ENCODE results near the gene TOMM40. TPM values are rescaled to one million over a fixed set of nuclear protein-coding genes. Genes with fewer than 3 reads are reported as not detected.

Gene TOMM40
- total and polyA plus RNA-seq, 7 donors = 42.3 to 330 (median 69.7) TPM

- intact Hi-C loops (cut with DNase I) = loop anchor here in 1 of 2 donors (10.0 kb wide), 2 partner anchors 122 to 272 kb away; no protein-coding TSS in a partner anchor
- H3K27me3 ChIP-seq (ENCODE audit: insufficient read depth in 3 of 3, low read length in 2 of 3) = no peaks in the 10 kb centered on the region
- H3K4me1 ChIP-seq = no peaks in the 10 kb centered on the region
- 3 to 10% (median 3%) methylated on average over 26 to 51 of the region's 51 CpGs for WGBS, 3 donors
- H3K9me3 ChIP-seq = no peaks in the 10 kb centered on the region
- no peak for TF ChIP-seq CTCF (IDR thresholded peaks at IDR 0.05)
- H3K27ac ChIP-seq = peak overlapping the region; percentile 83
- ATAC-seq = no peak
- peak overlapping the region; percentile 78 for H3K4me3 ChIP-seq
- DNase-seq = peak; percentile 40 to 66
- H3K36me3 ChIP-seq (ENCODE audit: insufficient read depth in 1 of 2, low read depth in 1 of 2) = no peaks in the 10 kb centered on the region
Measured at GRCh38 chr19:44846455-44847143, 44.5 kb upstream of the TOMM40 start.

- Histone ChIP-seq H3K36me3 (ENCODE audit: insufficient read depth in 1 of 2, low read depth in 1 of 2) (no peaks in the 10 kb centered on the region), H3K27ac (peak overlapping the region; percentile 83), H3K27me3 (ENCODE audit: insufficient read depth in 3 of 3, low read length in 2 of 3) (no peaks in the 10 kb centered on the region), H3K4me1 (no peaks in the 10 kb centered on the region), H3K9me3 (no peaks in the 10 kb centered on the region), H3K4me3 (peak overlapping the region; percentile 78)
- no peak for TF ChIP-seq CTCF (IDR thresholded peaks at IDR 0.05)
- WGBS, 3 donors = 10 to 23% (median 17%) methylated on average over 45 to 47 of the region's 47 CpGs
- intact Hi-C loops (cut with DNase I) = loop anchor here in 1 of 2 donors (10.0 kb wide), 2 partner anchors 123 to 273 kb away; no protein-coding TSS in a partner anchor
- DNase-seq (peak; percentile 69 to 72), ATAC-seq (no peak)
Measured at GRCh38 chr19:44847144-44848035, 43.7 kb upstream of the TOMM40 start.

- Histone ChIP-seq H3K4me1 (no peaks in the 10 kb centered on the region), H3K27me3 (ENCODE audit: insufficient read depth in 3 of 3, low read length in 2 of 3) (no peaks in the 10 kb centered on the region), H3K27ac (peak overlapping the region; percentile 83), H3K9me3 (no peaks in the 10 kb centered on the region), H3K4me3 (peak overlapping the region; percentile 78), H3K36me3 (ENCODE audit: insufficient read depth in 1 of 2, low read depth in 1 of 2) (no peaks in the 10 kb centered on the region)
- DNase-seq (no peak), ATAC-seq (no peak)
- WGBS, 3 donors = 33 to 39% (median 36%) methylated on average over 19 of the region's 19 CpGs
- intact Hi-C loops (cut with DNase I) = loop anchor here in 1 of 2 donors (10.0 kb wide), 2 partner anchors 123 to 273 kb away; no protein-coding TSS in a partner anchor
- TF ChIP-seq CTCF (IDR thresholded peaks at IDR 0.05) = no peak
Measured at GRCh38 chr19:44848036-44848811, 42.8 kb upstream of the TOMM40 start.

GRCh38 chr19:44848812-44849447, 42.1 kb upstream of the TOMM40 start:
- ATAC-seq (no peak), DNase-seq (no peak)
- 38 to 43% (median 42%) methylated on average over 18 of the region's 18 CpGs for WGBS, 3 donors
- intact Hi-C loops (cut with DNase I) = loop anchor here in 1 of 2 donors (10.0 kb wide), 2 partner anchors 124 to 274 kb away; no protein-coding TSS in a partner anchor
- Histone ChIP-seq H3K9me3 (no peaks in the 10 kb centered on the region), H3K27me3 (ENCODE audit: insufficient read depth in 3 of 3, low read length in 2 of 3) (no peaks in the 10 kb centered on the region), H3K4me1 (no peaks in the 10 kb centered on the region), H3K36me3 (ENCODE audit: insufficient read depth in 1 of 2, low read depth in 1 of 2) (no peaks in the 10 kb centered on the region), H3K4me3 (peak overlapping the region; percentile 78), H3K27ac (peak overlapping the region; percentile 83)
- no peak for TF ChIP-seq CTCF (IDR thresholded peaks at IDR 0.05)
